Stimulated activated CD8-positive, alpha-beta memory T cell treated with anti-CD3 and anti-CD28 coated beads, Interleukin-15, amount 100 ng/mL, for 48 hours (primary cell): ENCODE data around the gene BAHCC1.

Experiments used
- DNase-seq, 2 donors: peaks; one replicate each; pipeline ENCODE4 v3.0.0-alpha.2; 2020; ENCODE audit warnings: low read depth in 2 of 2

Gene BAHCC1

DNA sequence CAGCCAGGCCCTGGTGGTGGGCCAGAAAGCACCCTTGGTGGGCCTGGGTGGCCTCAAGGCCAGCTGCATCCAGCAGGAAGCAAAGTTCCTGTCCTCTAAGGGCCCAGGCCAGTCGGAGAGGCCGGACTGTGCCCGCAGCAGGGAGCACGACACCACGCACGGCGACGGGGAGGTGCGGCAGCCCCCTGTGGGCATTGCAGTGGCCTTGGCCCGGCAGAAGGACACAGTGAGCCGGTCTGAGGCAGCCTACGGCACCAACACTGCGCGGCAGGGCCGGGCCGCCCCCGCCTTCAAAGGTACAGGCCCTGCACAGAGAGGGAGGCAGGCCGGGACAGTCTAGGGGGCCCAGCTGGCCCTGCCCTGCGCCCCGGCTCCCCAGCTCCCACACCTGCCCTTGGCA lies 48.0 kb downstream of the BAHCC1 start:
- no peak for DNase-seq

GRCh38 chr17:81444610-81445339 lies 49.5 kb downstream of the BAHCC1 start:
- no peak for DNase-seq

DNA sequence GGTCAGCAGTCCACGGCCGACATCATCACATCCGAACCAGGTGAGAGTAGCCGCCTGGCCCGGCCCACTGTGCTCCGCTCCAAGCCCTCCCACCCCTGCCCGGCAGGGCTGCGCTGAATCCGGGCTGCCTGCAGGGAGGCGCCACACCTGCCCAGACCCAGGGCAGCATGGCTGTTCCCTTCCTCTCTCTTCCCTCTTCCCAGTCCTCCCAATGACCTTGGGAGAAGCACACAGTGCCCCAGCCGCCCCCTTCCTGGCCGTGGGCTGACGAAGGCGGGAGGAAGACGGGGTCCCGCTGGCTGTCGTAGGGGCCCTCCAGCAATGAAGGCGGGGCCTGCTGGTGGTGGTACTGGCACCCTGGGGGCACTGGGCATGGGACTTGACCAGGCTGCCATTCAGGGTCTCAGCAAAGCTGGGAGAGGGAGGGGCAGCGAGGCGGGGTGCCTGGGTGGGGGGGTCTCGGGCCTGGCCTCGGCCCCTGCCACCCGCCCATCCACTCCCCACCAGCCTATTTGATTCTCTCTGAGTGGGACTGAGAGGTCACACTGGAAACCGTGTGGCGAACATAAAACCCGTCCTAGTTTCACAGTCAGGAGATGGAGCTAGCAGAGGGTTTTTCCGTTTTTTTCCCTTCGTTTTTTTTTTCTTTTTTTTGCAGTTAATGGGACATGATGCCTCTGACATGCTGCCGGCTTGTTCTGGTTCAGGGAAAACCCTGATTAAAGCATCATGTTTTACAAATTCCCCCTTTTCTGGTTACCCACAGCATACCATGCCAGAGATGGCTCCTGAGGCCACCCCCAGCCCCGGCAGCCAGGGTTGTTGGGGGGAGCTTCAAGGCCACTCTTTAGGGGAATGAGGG lies 50.6 kb downstream of the BAHCC1 start:
- DNase-seq, result no peak

DNA sequence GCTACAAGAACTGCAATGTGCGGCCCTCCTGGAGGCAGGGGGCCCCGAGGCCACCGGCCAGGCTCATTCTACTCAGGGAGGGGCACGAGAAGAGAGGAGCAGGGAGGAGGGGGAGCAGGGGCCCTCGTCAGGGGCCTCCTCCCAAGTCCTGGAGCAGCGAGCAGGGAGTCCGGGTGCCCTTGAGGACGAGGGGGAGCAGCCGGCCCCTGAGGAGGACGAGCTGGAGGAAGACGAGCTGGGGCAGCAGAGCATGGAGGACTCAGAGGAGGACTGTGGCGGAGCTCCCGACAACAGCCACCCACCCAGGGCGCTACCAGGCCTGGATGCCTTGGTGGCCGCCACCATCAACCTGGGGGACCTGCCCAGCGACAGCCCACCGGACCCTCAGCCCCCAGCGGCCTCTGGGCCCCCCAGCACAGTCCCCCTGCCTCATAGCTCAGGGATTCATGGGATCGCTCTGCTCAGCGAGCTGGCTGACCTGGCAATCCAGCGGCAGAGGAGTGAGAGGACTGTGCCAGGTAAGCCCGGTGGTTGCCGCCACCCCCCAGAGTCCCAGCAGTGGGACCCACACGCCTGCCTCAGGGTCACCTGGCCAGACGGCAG lies 52.2 kb downstream of the BAHCC1 start:
- DNase-seq, result no peak

DNA sequence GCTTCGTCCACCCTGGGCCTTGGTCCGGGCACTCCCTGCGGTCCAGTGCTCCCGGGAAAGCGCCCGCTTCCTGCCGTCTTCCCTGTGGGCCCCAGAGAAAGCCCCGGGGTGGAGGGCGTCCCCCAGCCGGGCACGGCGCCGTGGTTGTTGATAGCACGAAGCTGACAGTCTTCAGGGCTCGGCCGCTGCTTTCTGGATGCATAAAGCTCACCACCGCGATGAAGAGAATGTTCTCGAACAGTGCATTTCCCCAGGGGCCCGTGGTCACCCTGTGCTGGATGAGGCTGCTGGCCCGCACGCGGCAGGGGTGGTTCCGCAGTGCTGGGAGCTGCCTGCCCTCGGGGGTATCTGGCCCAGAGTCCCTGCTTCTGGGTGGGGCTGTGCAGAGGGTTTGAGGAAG lies 53.2 kb downstream of the BAHCC1 start:
- DNase-seq, result no peak

- no peak for DNase-seq
These were observed 53.7 kb downstream of the BAHCC1 start for GRCh38 chr17:81448950-81449349.

DNA sequence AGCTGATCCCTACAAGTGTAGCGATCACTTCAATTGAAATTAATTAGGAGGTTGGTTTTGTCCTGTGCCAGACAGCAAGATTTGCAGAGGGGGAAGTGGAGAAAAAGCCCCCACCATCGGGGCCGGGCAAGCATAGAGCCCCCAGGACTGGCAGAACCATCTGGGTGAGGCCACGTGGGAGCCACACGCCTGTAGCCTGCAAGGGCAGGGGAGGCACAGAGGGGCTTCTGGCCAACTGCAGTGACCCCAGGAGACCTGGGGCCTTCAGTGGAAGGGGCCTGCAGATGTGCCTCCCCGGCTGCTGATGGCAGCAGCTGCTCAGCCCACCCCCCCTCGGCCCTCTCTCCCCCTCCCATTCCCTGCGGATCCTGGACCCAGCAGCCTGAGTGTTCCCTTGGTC lies 54.1 kb downstream of the BAHCC1 start:
- no peak for DNase-seq

- DNase-seq, result no peak
These were observed 56.6 kb downstream of the BAHCC1 start for GRCh38 chr17:81451823-81452222.

GRCh38 chr17:81452551-81452950 lies 57.3 kb downstream of the BAHCC1 start:
- DNase-seq, result no peak

DNA sequence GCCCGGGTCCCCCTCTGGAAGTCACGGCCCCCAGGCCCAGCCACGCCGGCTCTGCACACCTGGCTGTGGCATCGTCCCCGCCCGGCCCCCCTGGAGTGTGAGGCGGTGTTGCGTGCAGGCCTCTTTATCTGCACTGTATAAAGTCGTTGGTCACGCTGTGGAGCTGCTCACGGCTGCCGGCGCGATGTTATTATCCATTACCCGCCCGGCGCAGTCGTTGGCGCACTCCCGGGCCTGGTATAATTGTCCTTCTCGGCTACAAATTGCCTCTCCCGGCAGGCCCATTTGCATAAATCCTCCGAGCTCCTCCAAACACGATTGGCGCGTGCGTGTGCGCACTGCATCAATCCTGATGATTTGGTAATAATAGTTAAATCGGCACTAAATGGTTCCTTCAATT lies 57.8 kb downstream of the BAHCC1 start:
- DNase-seq, result no peak

- DNase-seq, result no peak
These were observed 58.5 kb downstream of the BAHCC1 start for GRCh38 chr17:81453712-81454111.

GRCh38 chr17:81454473-81454872 lies 59.2 kb downstream of the BAHCC1 start:
- no peak for DNase-seq

- DNase-seq, result no peak
These were observed 60.1 kb downstream of the BAHCC1 start for GRCh38 chr17:81455387-81455786.

- DNase-seq, result no peak
These were observed 60.8 kb downstream of the BAHCC1 start for GRCh38 chr17:81456091-81456490.

- no peak for DNase-seq
These were observed 61.5 kb downstream of the BAHCC1 start for GRCh38 chr17:81456798-81457197.

GRCh38 chr17:81457401-81457800 lies 62.1 kb downstream of the BAHCC1 start:
- no peak for DNase-seq

GRCh38 chr17:81457917-81458555 lies 62.8 kb downstream of the BAHCC1 start:
- DNase-seq, result no peak

- no peak for DNase-seq
These were observed 63.4 kb downstream of the BAHCC1 start for GRCh38 chr17:81458628-81459027.

DNA sequence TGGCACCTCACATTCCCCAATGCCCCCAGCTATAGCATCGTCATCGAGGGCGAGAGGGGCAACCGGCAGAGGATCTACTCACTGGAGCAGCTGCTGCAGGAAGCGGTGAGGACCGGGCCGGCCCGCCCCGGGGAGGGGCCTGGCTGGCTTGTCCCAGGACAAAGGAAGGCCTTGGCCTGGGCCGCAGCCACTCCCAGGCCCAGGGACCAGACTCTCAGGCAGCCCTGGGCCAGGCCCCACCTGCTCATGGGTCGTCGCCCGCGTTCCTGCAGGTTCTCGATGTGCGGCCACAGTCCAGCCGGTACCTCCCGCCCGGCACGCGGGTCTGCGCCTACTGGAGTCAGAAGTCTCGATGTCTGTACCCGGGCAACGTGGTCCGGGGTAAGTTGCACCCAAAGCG lies 64.0 kb downstream of the BAHCC1 start:
- no peak for DNase-seq

DNA sequence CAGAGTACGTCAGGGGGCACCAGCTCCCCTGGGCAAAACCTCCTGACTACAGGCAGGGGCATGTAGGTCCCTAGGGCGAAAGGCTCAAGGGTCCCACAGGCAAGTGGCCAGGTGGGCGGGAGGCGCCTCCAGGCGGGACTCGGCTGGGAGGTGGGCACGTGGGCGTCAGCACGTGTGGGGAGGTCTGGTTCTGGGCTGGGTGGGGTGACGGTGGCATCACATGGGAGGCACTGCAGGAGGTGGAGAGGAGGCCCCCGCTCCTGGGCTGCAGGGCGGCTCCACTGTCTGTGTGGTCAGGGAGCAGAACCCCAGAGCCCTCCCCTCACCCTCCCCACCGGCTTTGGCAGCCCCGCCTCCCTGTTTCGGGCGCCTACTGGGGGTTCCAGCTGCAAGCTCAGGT lies 64.6 kb downstream of the BAHCC1 start:
- no peak for DNase-seq

DNA sequence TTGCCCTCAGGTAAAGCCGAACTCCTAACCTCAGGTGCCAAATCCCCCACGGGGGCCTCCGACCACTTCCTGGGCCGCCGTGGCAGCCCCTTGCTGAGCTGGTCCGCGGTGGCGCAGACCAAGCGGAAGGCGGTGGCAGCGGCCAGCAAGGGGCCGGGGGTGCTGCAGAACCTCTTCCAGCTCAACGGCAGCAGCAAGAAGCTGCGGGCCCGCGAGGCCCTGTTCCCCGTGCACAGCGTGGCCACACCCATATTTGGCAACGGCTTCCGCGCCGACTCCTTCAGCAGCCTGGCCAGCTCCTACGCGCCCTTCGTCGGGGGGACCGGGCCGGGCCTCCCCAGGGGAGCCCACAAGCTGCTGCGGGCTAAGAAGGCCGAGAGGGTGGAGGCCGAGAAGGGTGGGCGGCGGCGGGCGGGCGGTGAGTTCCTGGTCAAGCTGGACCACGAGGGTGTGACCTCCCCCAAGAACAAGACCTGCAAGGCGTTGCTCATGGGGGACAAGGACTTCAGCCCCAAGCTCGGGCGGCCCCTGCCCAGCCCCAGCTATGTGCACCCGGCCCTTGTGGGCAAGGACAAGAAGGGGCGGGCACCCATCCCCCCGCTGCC lies 65.7 kb downstream of the BAHCC1 start:
- DNase-seq, result no peak
